T-cell (primary cell): ENCODE measurements around the gene SRRM3. TPM values are rescaled to one million over a fixed set of nuclear protein-coding genes. Genes with fewer than 3 reads are reported as not detected.
"Not testable (repeated sequence)": the region's sequence is repeated elsewhere in the genome, so short reads cannot be mapped to it uniquely, and the experiment has no call there.

ENCODE experiments used
- ATAC-seq, 4 experiments: fragments of 200-7000 bp in 3 of 4; fragments of 150-1000 bp in 1 of 4; cut with Tn5 transposase; replicated peaks in 1 of 4; 1 replicate in 3 of 4; 2 replicates in 1 of 4; pipeline ENCODE4 v1.10.0; 2021; ENCODE audit warnings: moderate library complexity in 3 of 4, mild to moderate bottlenecking in 2 of 4, moderate number of reproducible peaks in 1 of 4
- CTCF ChIA-PET, 2 donors: fragments of 300-600 bp; sonication (Branson Sonifier 250); formaldehyde crosslinking; loops; one replicate each; lab custom pipeline; 2022; ENCODE audit warnings: antibody characterized with exemption in 2 of 2; lab: Charles Lee
- POLR2A ChIA-PET, 2 donors: fragments of 300-600 bp; sonication (Branson Sonifier 250); formaldehyde crosslinking; loops; one replicate each; lab custom pipeline; 2022; ENCODE audit warnings: antibody characterized with exemption in 2 of 2; lab: Charles Lee
- DNase-seq, 35 experiments: peaks; one replicate each; pipeline versions ENCODE4 v3.0.0 to v3.0.0-alpha.2; 2013 to 2023
- H3K27ac ChIP-seq: one replicate; pipeline ENCODE4 v1.5.1; 2013; ENCODE audit warnings: low read length
- H3K27me3 ChIP-seq, 2 experiments: replicated peaks in 1 of 2; 1 replicate in 1 of 2; 2 replicates in 1 of 2; pipeline versions ENCODE4 v1.6.1 to v1.7.0; 2013; ENCODE audit warnings: low read length in 1 of 2, mixed read lengths in 1 of 2; ENCODE audit not compliant: control insufficient read depth in 2 of 2, insufficient read depth in 2 of 2; ENCODE audit errors: extremely low read depth in 1 of 2
- H3K36me3 ChIP-seq, 2 donors: 1 replicate in 1 of 2; 2 replicates in 1 of 2; pipeline versions ENCODE4 v1.6.1 to v1.7.0; 2013; ENCODE audit warnings: low read length in 1 of 2; ENCODE audit not compliant: control insufficient read depth in 2 of 2, insufficient read depth in 1 of 2; ENCODE audit errors: extremely low read depth in 1 of 2
- H3K4me1 ChIP-seq, 2 experiments: 1 replicate in 1 of 2; 2 replicates in 1 of 2; pipeline versions ENCODE4 v1.6.1 to v1.7.0; 2013; ENCODE audit warnings: low read length in 2 of 2, mixed read lengths in 1 of 2; ENCODE audit not compliant: insufficient read depth in 2 of 2, control insufficient read depth in 1 of 2; ENCODE audit errors: extremely low read depth in 1 of 2
- H3K4me3 ChIP-seq, 2 donors: 1 replicate in 1 of 2; 2 replicates in 1 of 2; pipeline versions ENCODE4 v1.5.1 to v1.7.0; 2013; ENCODE audit warnings: mild to moderate bottlenecking in 2 of 2, low read length in 1 of 2, moderate library complexity in 1 of 2; ENCODE audit not compliant: control insufficient read depth in 1 of 2; ENCODE audit errors: extremely low read depth in 1 of 2
- H3K9me3 ChIP-seq: 2 replicates; pipeline ENCODE4 v1.7.0; 2013
- H3K27ac Mint-ChIP-seq, 2 donors: one replicate each; pipeline ENCODE4 v1.8.0; 2020 to 2021; ENCODE audit warnings: mild to moderate bottlenecking in 2 of 2, mixed read lengths in 2 of 2
- H3K27me3 Mint-ChIP-seq, 2 donors: one replicate each; pipeline ENCODE4 v1.8.0; 2021 to 2022; ENCODE audit warnings: mixed read lengths in 2 of 2
- H3K36me3 Mint-ChIP-seq: one replicate; pipeline ENCODE4 v1.8.0; 2021; ENCODE audit warnings: mixed read lengths
- H3K4me1 Mint-ChIP-seq, 3 donors: one replicate each; pipeline ENCODE4 v1.8.0; 2020 to 2022; ENCODE audit warnings: mixed read lengths in 3 of 3, mild to moderate bottlenecking in 1 of 3
- H3K4me3 Mint-ChIP-seq, 3 donors: one replicate each; pipeline ENCODE4 v1.8.0; 2020 to 2022; ENCODE audit warnings: mild to moderate bottlenecking in 3 of 3, mixed read lengths in 3 of 3, moderate library complexity in 3 of 3
- H3K9me3 Mint-ChIP-seq, 3 donors: one replicate each; pipeline ENCODE4 v1.8.0; 2020 to 2022; ENCODE audit warnings: mixed read lengths in 3 of 3
- WGBS: methylation state at CpG from one replicate; pipeline ENCODE4 v1.1.5; 2013; ENCODE audit warnings: missing lambda C conversion rate; ENCODE audit not compliant: insufficient coverage; 5-methylcytosine and 5-hydroxymethylcytosine counted together
- total RNA-seq, 35 experiments: library from RNA in 6 of 35; stranded (reverse) in 6 of 35; fragments of 120-200 nt in 1 of 35; gene quantifications; one replicate each; pipeline versions ENCODE4 v1.2.1 to v1.2.4 and lab custom pipeline; 2013 to 2026

SRRM3 gene
- total RNA-seq, 5 donors from 2014 or later (not counting 1 experiment from before 2014, with no cell fraction given): not detected

DNA sequence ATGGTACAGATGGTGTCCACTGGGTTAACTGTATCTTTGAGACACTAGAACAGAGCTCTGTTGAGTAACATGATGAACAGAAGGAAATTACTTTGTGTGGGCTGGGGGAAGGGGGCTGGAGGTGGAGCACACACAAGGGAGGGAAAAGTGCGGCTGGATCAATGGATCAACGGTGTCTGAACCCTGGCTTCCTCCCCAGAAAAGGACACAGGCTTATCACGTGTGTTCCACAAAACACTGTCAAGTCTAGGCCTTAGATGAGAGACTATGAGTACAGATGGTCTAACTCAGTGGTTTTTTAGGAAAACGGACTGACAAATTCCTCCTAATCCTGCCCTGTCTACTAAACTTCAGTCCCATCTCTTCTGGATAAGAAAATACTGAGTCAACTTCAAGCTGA is 128.6 kb downstream of the SRRM3 start:
- WGBS: 93% methylated on average over 2 of the region's 4 CpGs
- Mint-ChIP-seq H3K4me3 (no peak overlapping the region), H3K27ac (no peak overlapping the region), H3K36me3 (peaks cover 38% of the 10 kb centered on the region), H3K27me3 (no peaks in the 10 kb centered on the region), H3K4me1 (peaks cover 42 to 61% (median 50%) of the 10 kb centered on the region in 3 donors), H3K9me3 (no peaks in the 10 kb centered on the region)
- H3K27ac ChIP-seq: no peak overlapping the region
- H3K27me3 ChIP-seq: no peaks in the 10 kb centered on the region
- CTCF ChIA-PET: no interaction called here
- peaks cover 3 to 49% of the 10 kb centered on the region in 2 donors for H3K36me3 ChIP-seq
- DNase-seq (no peak), ATAC-seq (no peak)
- no peak overlapping the region for H3K4me3 ChIP-seq
- H3K9me3 ChIP-seq: no peaks in the 10 kb centered on the region
- peaks cover 3 to 5% of the 10 kb centered on the region in 2 experiments for H3K4me1 ChIP-seq
- POLR2A ChIA-PET: no interaction called here

GRCh38 chr7:76330673-76331072 is 129.0 kb downstream of the SRRM3 start:
- H3K27me3 Mint-ChIP-seq: no peaks in the 10 kb centered on the region
- DNase-seq (no peak), ATAC-seq (no peak)
- WGBS: no CpG with 5 or more reads among the region's 5 CpGs
- peaks cover 38% of the 10 kb centered on the region for H3K36me3 Mint-ChIP-seq
- no peak overlapping the region for H3K27ac ChIP-seq
- peaks cover 43 to 61% (median 52%) of the 10 kb centered on the region in 3 donors for H3K4me1 Mint-ChIP-seq
- H3K27ac Mint-ChIP-seq: no peak overlapping the region
- H3K9me3 ChIP-seq: no peaks in the 10 kb centered on the region
- no peak overlapping the region for H3K4me3 ChIP-seq
- H3K27me3 ChIP-seq: no peaks in the 10 kb centered on the region
- peaks cover 3 to 5% of the 10 kb centered on the region in 2 experiments for H3K4me1 ChIP-seq
- ChIA-PET POLR2A (interaction anchor here in 1 of 2 donors (0.5 kb wide), 1 partner anchor 48 kb away, joined by 7 read pairs; no protein-coding TSS in a partner anchor), CTCF (no interaction called here)
- no peaks in the 10 kb centered on the region for H3K9me3 Mint-ChIP-seq
- H3K36me3 ChIP-seq: peaks cover 3 to 46% of the 10 kb centered on the region in 2 donors
- no peak overlapping the region for H3K4me3 Mint-ChIP-seq

- Mint-ChIP-seq H3K36me3 (peaks cover 34% of the 10 kb centered on the region), H3K9me3 (no peaks in the 10 kb centered on the region), H3K27ac (no peak overlapping the region), H3K4me3 (no peak overlapping the region), H3K4me1 (peaks cover 53 to 61% (median 55%) of the 10 kb centered on the region in 3 donors), H3K27me3 (no peaks in the 10 kb centered on the region)
- peaks cover 3 to 37% of the 10 kb centered on the region in 2 donors for H3K36me3 ChIP-seq
- ChIA-PET CTCF (no interaction called here), POLR2A (no interaction called here)
- no peak for DNase-seq
- H3K9me3 ChIP-seq: no peaks in the 10 kb centered on the region
- peaks cover 5 to 9% of the 10 kb centered on the region in 2 experiments for H3K4me1 ChIP-seq
- no peak overlapping the region for H3K4me3 ChIP-seq
- ATAC-seq: no peak
- WGBS: 95% methylated on average over 4 of the region's 9 CpGs
- H3K27ac ChIP-seq: no peak overlapping the region
- no peaks in the 10 kb centered on the region for H3K27me3 ChIP-seq
Measured at GRCh38 chr7:76332078-76332477, 130.4 kb downstream of the SRRM3 start.

GRCh38 chr7:76333511-76334101 is 131.9 kb downstream of the SRRM3 start:
- Mint-ChIP-seq H3K4me1 (peaks cover 54 to 64% (median 56%) of the 10 kb centered on the region in 3 donors), H3K36me3 (peaks cover 25% of the 10 kb centered on the region), H3K27ac (no peak overlapping the region), H3K9me3 (no peaks in the 10 kb centered on the region), H3K27me3 (no peaks in the 10 kb centered on the region), H3K4me3 (no peak overlapping the region)
- ATAC-seq (no peak), DNase-seq (no peak)
- ChIA-PET CTCF (interaction anchor here (0.6 kb wide), 2 partner anchors 17 to 48 kb away, joined by 4 to 7 read pairs; no protein-coding TSS in a partner anchor), POLR2A (interaction anchor here in 1 of 2 donors (0.6 kb wide), 1 partner anchor 31 kb away, joined by 6 read pairs; no protein-coding TSS in a partner anchor)
- no peak overlapping the region for H3K4me3 ChIP-seq
- peaks cover 4 to 10% of the 10 kb centered on the region in 2 experiments for H3K4me1 ChIP-seq
- no peak overlapping the region for H3K27ac ChIP-seq
- no peaks in the 10 kb centered on the region for H3K27me3 ChIP-seq
- WGBS: 99% methylated on average over 11 of the region's 14 CpGs
- peaks cover 3 to 27% of the 10 kb centered on the region in 2 donors for H3K36me3 ChIP-seq
- no peaks in the 10 kb centered on the region for H3K9me3 ChIP-seq

DNA sequence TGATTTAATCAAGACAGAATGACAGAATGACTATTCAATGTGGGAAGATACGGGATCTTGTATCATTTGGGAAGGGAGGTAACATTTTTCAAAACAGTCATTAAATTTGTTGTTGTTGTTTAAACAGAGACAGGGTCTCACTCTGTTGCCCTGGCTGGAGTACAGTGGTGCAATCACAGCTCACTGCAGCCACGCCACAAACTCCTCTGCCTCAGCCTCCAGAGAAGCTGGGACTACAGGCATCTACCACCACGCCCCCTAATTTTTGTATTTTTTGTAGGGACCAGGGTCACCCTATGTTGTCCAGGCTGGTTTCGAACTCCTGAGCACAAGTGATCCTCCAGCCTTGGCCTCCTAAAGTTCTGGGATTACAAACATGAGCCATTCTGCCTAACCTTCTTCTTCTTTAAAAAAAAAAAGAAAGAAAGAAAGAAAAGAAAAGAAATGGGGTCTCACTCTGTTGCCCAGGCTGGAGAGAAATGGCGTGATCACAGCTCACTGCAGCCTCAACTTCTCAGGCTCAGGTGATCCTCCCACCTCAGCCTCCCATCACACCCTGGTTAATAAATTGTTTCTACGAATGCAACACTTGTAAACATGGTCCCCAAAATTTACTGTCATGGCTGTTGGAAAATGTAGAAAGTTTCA is 132.7 kb downstream of the SRRM3 start:
- Histone ChIP-seq H3K27ac (no peak overlapping the region), H3K4me3 (no peak overlapping the region), H3K9me3 (no peaks in the 10 kb centered on the region), H3K4me1 (peaks cover 0 to 10% of the 10 kb centered on the region in 2 experiments), H3K27me3 (no peaks in the 10 kb centered on the region), H3K36me3 (peaks cover under 1 to 18% of the 10 kb centered on the region in 2 donors)
- ChIA-PET CTCF (no interaction called here), POLR2A (interaction anchor here in 1 of 2 donors (0.6 kb wide), 1 partner anchor 10 kb away, joined by 4 read pairs; no protein-coding TSS in a partner anchor)
- Mint-ChIP-seq H3K4me3 (no peak overlapping the region), H3K27ac (no peak overlapping the region), H3K36me3 (peaks cover 18% of the 10 kb centered on the region), H3K27me3 (no peaks in the 10 kb centered on the region), H3K9me3 (no peaks in the 10 kb centered on the region), H3K4me1 (peaks cover 51 to 61% (median 51%) of the 10 kb centered on the region in 3 donors)
- ATAC-seq (no peak), DNase-seq (no peak)
- WGBS: 100% methylated on average over 2 of the region's 6 CpGs

DNA sequence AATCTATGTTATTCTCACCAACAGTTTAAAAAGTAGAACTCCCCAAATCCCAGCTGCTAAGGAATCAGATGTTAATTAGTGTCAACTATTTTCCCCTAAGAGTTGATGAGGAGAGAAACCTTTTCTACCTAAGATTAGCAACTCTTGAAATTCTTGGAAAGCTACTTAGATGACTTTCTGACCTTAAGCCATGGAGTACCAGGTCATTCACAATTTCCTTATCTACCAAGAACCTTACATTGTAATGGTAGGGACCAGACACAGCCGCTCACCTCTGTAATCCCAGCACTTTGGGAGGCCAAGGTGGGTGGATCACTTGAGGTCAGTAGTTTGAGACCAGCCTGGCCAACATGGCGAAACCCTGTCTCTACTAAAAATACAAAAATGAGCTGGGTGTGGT is 133.7 kb downstream of the SRRM3 start:
- H3K36me3 ChIP-seq, H3K27me3 ChIP-seq, H3K4me1 ChIP-seq, DNase-seq, H3K4me3 Mint-ChIP-seq, ATAC-seq, H3K27ac ChIP-seq, H3K9me3 Mint-ChIP-seq, H3K27me3 Mint-ChIP-seq, H3K9me3 ChIP-seq, H3K4me3 ChIP-seq, H3K27ac Mint-ChIP-seq, POLR2A ChIA-PET: not testable (repeated sequence)
- no CpG with 5 or more reads among the region's 2 CpGs for WGBS
- Mint-ChIP-seq H3K4me1 (peaks cover 51 to 66% (median 55%) of the 10 kb centered on the region in 3 donors), H3K36me3 (peaks cover 18% of the 10 kb centered on the region)
- CTCF ChIA-PET: interaction anchor here (0.7 to 0.9 kb wide), 3 partner anchors 9 to 29 kb away, joined by 3 to 5 read pairs (median 5); no protein-coding TSS in a partner anchor
